Measurements from ENCODE around the gene NDC1. TPM values are rescaled to one million over a fixed set of nuclear protein-coding genes. Genes with fewer than 3 reads are reported as not detected.
A peak's percentile ranks its signal among the peaks of the same experiment; 100 is the strongest.

The NDC1 gene
- total RNA-seq, 1 donor from 2014 or later = 14.8 TPM

DNA sequence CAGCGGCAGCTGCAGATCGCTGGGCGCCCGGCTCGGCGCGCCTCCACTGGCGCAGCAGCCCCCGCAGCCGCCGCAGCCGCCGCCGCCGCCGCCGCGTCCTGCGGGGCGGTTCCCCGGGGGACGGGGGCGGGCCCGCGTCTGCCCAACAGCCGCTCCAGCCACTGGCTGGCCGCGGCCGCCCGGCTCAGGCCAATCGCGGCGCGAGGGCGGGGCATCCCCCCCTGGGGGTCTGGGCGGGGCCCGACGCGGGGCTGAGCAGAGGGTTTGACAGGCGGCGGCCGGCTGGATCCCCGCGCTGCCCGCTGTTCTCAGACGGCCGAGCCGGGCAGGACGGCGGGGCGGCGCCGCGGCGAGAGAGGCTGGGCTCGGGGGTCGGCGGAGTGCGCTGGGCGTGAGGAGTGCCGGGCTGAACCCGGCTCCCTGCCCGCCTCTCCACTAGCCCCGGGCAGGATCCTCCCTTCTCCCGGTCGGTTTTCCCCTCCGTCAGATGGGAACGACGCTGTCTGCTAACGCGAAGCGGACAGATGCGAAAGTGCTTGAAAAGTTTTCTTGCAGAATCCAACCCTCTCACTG is 98.9 kb downstream of the NDC1 start, which contains the start of gene GLIS1:
Gene GLIS1 (minus strand): TSS at position 56 of the 573 bp plus-strand sequence. CDS start 1,100 bp downstream, outside the sequence.
- Mint-ChIP-seq H3K36me3 (ENCODE audit: low read depth, unreplicated experiment) (no peaks in the 10 kb centered on the region), H3K4me3 (ENCODE audit: unreplicated experiment) (peak within 1 kb of the TSS; percentile 75), H3K9me3 (ENCODE audit: unreplicated experiment) (peaks cover 6% of the 10 kb centered on the region), H3K4me1 (ENCODE audit: low read depth, unreplicated experiment) (peaks cover 6% of the 10 kb centered on the region), H3K27ac (ENCODE audit: unreplicated experiment) (no peak within 1 kb of the TSS), H3K27me3 (ENCODE audit: low read depth, unreplicated experiment) (peaks cover 34% of the 10 kb centered on the region)
- H3K9ac ChIP-seq (ENCODE audit: low read length) = peak within 1 kb of the TSS; percentile 95
- H3K79me2 ChIP-seq (ENCODE audit: insufficient read depth, low read length) = peaks cover 43% of the 10 kb centered on the region
- peak within 1 kb of the TSS; percentile 79 for H2AFZ ChIP-seq (ENCODE audit: low read depth, low read length)
- peaks cover 57% of the 10 kb centered on the region for H3K4me1 ChIP-seq (ENCODE audit: insufficient read depth, low read length)
- no peak for TF ChIP-seq EZH2 (IDR thresholded peaks at IDR 0.05; ENCODE audit: insufficient read depth, low read length)
- TF ChIP-seq, protein P1, sequence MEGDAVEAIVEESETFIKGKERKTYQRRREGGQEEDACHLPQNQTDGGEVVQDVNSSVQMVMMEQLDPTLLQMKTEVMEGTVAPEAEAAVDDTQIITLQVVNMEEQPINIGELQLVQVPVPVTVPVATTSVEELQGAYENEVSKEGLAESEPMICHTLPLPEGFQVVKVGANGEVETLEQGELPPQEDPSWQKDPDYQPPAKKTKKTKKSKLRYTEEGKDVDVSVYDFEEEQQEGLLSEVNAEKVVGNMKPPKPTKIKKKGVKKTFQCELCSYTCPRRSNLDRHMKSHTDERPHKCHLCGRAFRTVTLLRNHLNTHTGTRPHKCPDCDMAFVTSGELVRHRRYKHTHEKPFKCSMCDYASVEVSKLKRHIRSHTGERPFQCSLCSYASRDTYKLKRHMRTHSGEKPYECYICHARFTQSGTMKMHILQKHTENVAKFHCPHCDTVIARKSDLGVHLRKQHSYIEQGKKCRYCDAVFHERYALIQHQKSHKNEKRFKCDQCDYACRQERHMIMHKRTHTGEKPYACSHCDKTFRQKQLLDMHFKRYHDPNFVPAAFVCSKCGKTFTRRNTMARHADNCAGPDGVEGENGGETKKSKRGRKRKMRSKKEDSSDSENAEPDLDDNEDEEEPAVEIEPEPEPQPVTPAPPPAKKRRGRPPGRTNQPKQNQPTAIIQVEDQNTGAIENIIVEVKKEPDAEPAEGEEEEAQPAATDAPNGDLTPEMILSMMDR (IDR thresholded peaks at IDR 0.05; ENCODE audit: insufficient read depth, low read depth, low read length) = no peak
- no peaks in the 10 kb centered on the region for H3K36me3 ChIP-seq (ENCODE audit: insufficient read depth, low read length)
- DNase-seq (ENCODE audit: low read depth) (peak; percentile 72), FAIRE-seq (no peak)
- peak within 1 kb of the TSS; percentile 94 for H3K4me2 ChIP-seq (ENCODE audit: low read length)
- H3K9me3 ChIP-seq (ENCODE audit: insufficient read depth, low read depth, low read length) = no peaks in the 10 kb centered on the region
- no peaks in the 10 kb centered on the region for H3K27me3 ChIP-seq (ENCODE audit: insufficient read depth, low read length)
- peak within 1 kb of the TSS; percentile 100 for H3K27ac ChIP-seq (ENCODE audit: low read depth, low read length)
- peak within 1 kb of the TSS; percentile 74 for H3K4me3 ChIP-seq (ENCODE audit: insufficient read depth, low read depth, low read length)
- H4K20me1 ChIP-seq (ENCODE audit: insufficient read depth, low read length) = no peaks in the 10 kb centered on the region

- Histone ChIP-seq H3K9me3 (ENCODE audit: insufficient read depth, low read depth, low read length) (no peaks in the 10 kb centered on the region), H3K4me1 (ENCODE audit: insufficient read depth, low read length) (peaks cover 64% of the 10 kb centered on the region), H3K27ac (ENCODE audit: low read depth, low read length) (peak overlapping the region; percentile 100), H4K20me1 (ENCODE audit: insufficient read depth, low read length) (no peaks in the 10 kb centered on the region), H3K27me3 (ENCODE audit: insufficient read depth, low read length) (no peaks in the 10 kb centered on the region), H3K9ac (ENCODE audit: low read length) (peak overlapping the region; percentile 95), H2AFZ (ENCODE audit: low read depth, low read length) (peak overlapping the region; percentile 79), H3K36me3 (ENCODE audit: insufficient read depth, low read length) (no peaks in the 10 kb centered on the region), H3K4me2 (ENCODE audit: low read length) (peak overlapping the region; percentile 94), H3K4me3 (ENCODE audit: insufficient read depth, low read depth, low read length) (peak overlapping the region; percentile 74), H3K79me2 (ENCODE audit: insufficient read depth, low read length) (peaks cover 48% of the 10 kb centered on the region)
- FAIRE-seq (no peak), DNase-seq (ENCODE audit: low read depth) (no peak)
- Mint-ChIP-seq H3K4me3 (ENCODE audit: unreplicated experiment) (peak overlapping the region; percentile 45), H3K9me3 (ENCODE audit: unreplicated experiment) (peaks cover 6% of the 10 kb centered on the region), H3K27me3 (ENCODE audit: low read depth, unreplicated experiment) (peaks cover 41% of the 10 kb centered on the region), H3K27ac (ENCODE audit: unreplicated experiment) (no peak overlapping the region), H3K4me1 (ENCODE audit: low read depth, unreplicated experiment) (peaks cover 9% of the 10 kb centered on the region), H3K36me3 (ENCODE audit: low read depth, unreplicated experiment) (no peaks in the 10 kb centered on the region)
- no peak for TF ChIP-seq EZH2 (IDR thresholded peaks at IDR 0.05; ENCODE audit: insufficient read depth, low read length)
- TF ChIP-seq, protein P1 (IDR thresholded peaks at IDR 0.05; ENCODE audit: insufficient read depth, low read depth, low read length) = no peak
These were observed 99.6 kb downstream of the NDC1 start for GRCh38 chr1:53738205-53739108.
